ENCODE data around the gene ARL2.

GRCh38 chr11:65066805-65067291, 52.9 kb downstream of the ARL2 start:
- TF ChIP-seq, protein P1, sequence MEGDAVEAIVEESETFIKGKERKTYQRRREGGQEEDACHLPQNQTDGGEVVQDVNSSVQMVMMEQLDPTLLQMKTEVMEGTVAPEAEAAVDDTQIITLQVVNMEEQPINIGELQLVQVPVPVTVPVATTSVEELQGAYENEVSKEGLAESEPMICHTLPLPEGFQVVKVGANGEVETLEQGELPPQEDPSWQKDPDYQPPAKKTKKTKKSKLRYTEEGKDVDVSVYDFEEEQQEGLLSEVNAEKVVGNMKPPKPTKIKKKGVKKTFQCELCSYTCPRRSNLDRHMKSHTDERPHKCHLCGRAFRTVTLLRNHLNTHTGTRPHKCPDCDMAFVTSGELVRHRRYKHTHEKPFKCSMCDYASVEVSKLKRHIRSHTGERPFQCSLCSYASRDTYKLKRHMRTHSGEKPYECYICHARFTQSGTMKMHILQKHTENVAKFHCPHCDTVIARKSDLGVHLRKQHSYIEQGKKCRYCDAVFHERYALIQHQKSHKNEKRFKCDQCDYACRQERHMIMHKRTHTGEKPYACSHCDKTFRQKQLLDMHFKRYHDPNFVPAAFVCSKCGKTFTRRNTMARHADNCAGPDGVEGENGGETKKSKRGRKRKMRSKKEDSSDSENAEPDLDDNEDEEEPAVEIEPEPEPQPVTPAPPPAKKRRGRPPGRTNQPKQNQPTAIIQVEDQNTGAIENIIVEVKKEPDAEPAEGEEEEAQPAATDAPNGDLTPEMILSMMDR (IDR thresholded peaks at IDR 0.05 in 8 of 11, conservative IDR thresholded peaks at IDR 0.05 in 3 of 11), result no peak
- TF ChIP-seq POLR2A (IDR thresholded peaks at IDR 0.05), result no peak
